Activated T-helper 1 cell treated with Interleukin-2 at 50 U/mL for 16 hours (primary cell): ENCODE data around the gene ATF1.
"Not testable (repeated sequence)": the region's sequence is repeated elsewhere in the genome, so short reads cannot be mapped to it uniquely, and the experiment has no call there.

Source experiments
- DNase-seq: peaks from one replicate; pipeline ENCODE4 v3.0.0-alpha.2; 2020; ENCODE audit warnings: low read depth

The ATF1 gene

GRCh38 chr12:50862316-50862715 is 98.4 kb downstream of the ATF1 start:
- no peak for DNase-seq

DNA sequence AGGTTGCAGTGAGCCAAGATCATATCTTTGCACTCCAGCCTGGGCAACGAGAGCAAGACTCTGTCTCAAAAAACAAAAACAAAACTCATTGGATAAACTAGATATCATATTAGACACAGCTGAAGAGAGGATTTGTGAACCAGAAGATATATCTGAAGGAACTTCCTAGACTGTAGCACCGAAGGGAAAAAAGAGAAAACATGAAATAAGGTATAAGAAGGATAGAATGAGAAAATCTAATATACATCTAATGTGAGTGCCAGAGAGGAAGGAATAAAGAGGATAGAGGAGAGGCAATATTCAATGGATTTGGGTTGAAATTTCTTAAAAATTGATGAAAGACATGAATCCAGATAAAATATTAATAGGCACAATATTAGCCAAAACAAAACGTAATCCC is 101.4 kb downstream of the ATF1 start:
- DNase-seq = no peak

DNA sequence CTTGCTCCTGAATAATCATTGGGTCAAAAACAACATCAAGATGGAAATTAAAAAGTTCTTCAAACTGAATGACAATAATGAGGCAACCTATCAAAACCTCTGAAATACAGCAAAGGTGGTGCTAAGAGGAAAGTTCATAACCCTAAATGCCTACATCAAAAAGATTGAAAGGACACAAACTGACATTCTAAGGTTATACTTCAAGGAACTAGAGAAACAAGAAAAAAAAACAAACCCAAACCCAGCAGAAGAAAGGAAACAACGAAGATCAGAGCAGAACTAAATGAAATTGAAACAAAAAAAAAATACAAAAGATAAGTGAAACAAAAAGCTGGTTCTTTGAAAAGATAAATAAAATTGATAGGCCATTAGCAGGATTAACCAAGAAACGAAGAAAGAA is 105.0 kb downstream of the ATF1 start:
- DNase-seq = not testable (repeated sequence)
